HCT116 (cell line): Measurements from ENCODE around the gene LTBP1. TPM values are rescaled to one million over a fixed set of nuclear protein-coding genes. Genes with fewer than 3 reads are reported as not detected.

ENCODE experiments used
- ATAC-seq: fragments of 200-7000 bp; cut with Tn5 transposase; 2 replicates; pipeline ENCODE4 v1.9.1; 2020; ENCODE audit warnings: mild to moderate bottlenecking, moderate library complexity
- BruUV-seq: library from RNA; stranded (reverse); fragments of 400-500 nt; replicated peaks from 2 replicates; lab custom pipeline; 2021; lab: Mats Ljungman, UMichigan
- CTCF ChIA-PET: fragments of 300-600 bp; sonication (Branson Sonifier 250); formaldehyde crosslinking; loops from one replicate; lab custom pipeline; 2021; ENCODE audit warnings: antibody characterized with exemption; lab: Charles Lee
- POLR2A ChIA-PET: fragments of 300-600, 350-600 bp; sonication (Branson Sonifier 250); formaldehyde crosslinking; loops from one replicate; lab custom pipeline; 2021; ENCODE audit warnings: antibody characterized with exemption; lab: Charles Lee
- RAD21 ChIA-PET, 2 experiments: fragments of 300-600 bp; sonication (Branson Sonifier 250); formaldehyde crosslinking; loops; one replicate each; lab custom pipeline; 2023; ENCODE audit warnings: low total read pairs in 2 of 2; ENCODE audit not compliant: uncharacterized antibody in 2 of 2, unreplicated experiment in 2 of 2, low non-redundant PET in 1 of 2; lab: Charles Lee
- DNase-seq: peaks from one replicate; pipeline ENCODE4 v3.0.0-alpha.2; 2010; ENCODE audit warnings: low read depth, low spot score
- H2AFZ ChIP-seq: fragments of 200-600 bp; shearing (Covaris generic), sonication (generic); 2 replicates; pipeline ENCODE4 v1.6.1; 2017; ENCODE audit warnings: low read depth, mixed run types, mixed read lengths, antibody characterized with exemption, low read length; ENCODE audit not compliant: poor library complexity, severe bottlenecking
- H3K27ac ChIP-seq: 2 replicates; pipeline ENCODE4 v1.5.1; 2012; ENCODE audit warnings: low read depth, low read length
- H3K27me3 ChIP-seq: fragments of 200-600 bp; sonication (generic); 2 replicates; pipeline ENCODE4 v1.6.1; 2016; ENCODE audit warnings: mixed run types, low read length, mixed read lengths; ENCODE audit not compliant: insufficient read depth
- H3K36me3 ChIP-seq, 2 experiments: fragments of 200-500 bp in 1 of 2; fragments of 200-600 bp in 1 of 2; sonication (Bioruptor generic) in 1 of 2; sonication (generic) in 1 of 2; 2 replicates each; pipeline versions ENCODE4 v1.5.1 to v1.6.1; 2014 to 2016; ENCODE audit warnings: low read length in 2 of 2, inconsistent platforms in 1 of 2, mixed read lengths in 1 of 2, mixed run types in 1 of 2; ENCODE audit not compliant: insufficient read depth in 2 of 2, control insufficient read depth in 1 of 2
- H3K4me1 ChIP-seq, 2 experiments: fragments of 200-600 bp in 1 of 2; sonication (generic) in 1 of 2; 2 replicates each; pipeline versions ENCODE4 v1.5.1 to v1.6.1; 2012 to 2017; ENCODE audit warnings: low read length in 2 of 2, inconsistent platforms in 1 of 2, mild to moderate bottlenecking in 1 of 2, mixed read lengths in 1 of 2, mixed run types in 1 of 2, moderate library complexity in 1 of 2; ENCODE audit not compliant: insufficient read depth in 2 of 2, control insufficient read depth in 1 of 2
- H3K4me2 ChIP-seq: fragments of 200-600 bp; sonication (generic); 2 replicates; pipeline ENCODE4 v1.6.1; 2017; ENCODE audit warnings: mixed run types, low read length, mixed read lengths
- H3K4me3 ChIP-seq, 2 experiments: fragments of 200-600 bp in 1 of 2; sonication (generic) in 1 of 2; replicated peaks in 1 of 2; 2 replicates each; pipeline ENCODE4 v1.5.1; 2011 to 2016; ENCODE audit warnings: low read length in 2 of 2, control low read depth in 1 of 2, low read depth in 1 of 2, mild to moderate bottlenecking in 1 of 2, mixed read lengths in 1 of 2, mixed run types in 1 of 2
- H3K79me2 ChIP-seq: fragments of 200-600 bp; sonication (generic); 2 replicates; pipeline ENCODE4 v1.6.1; 2017; ENCODE audit warnings: mild to moderate bottlenecking, mixed run types, low read length, moderate library complexity, mixed read lengths; ENCODE audit not compliant: insufficient read depth
- H3K9ac ChIP-seq: fragments of 200-600 bp; sonication (generic); 2 replicates; pipeline ENCODE4 v1.6.1; 2016; ENCODE audit warnings: low read length, mixed read lengths
- H3K9me2 ChIP-seq: fragments of 200-600 bp; sonication (generic), shearing (Covaris generic); 2 replicates; pipeline ENCODE4 v1.6.1; 2017; ENCODE audit warnings: mixed run types, mild to moderate bottlenecking, moderate library complexity; ENCODE audit not compliant: insufficient read depth
- H3K9me3 ChIP-seq, 2 experiments: fragments of 200-500 bp in 1 of 2; fragments of 200-600 bp in 1 of 2; sonication (Bioruptor generic) in 1 of 2; sonication (generic) in 1 of 2; 2 replicates each; pipeline ENCODE4 v1.6.1; 2014 to 2017; ENCODE audit warnings: low read length in 2 of 2, mixed read lengths in 2 of 2, inconsistent platforms in 1 of 2, low read depth in 1 of 2, mild to moderate bottlenecking in 1 of 2, mixed run types in 1 of 2, moderate library complexity in 1 of 2; ENCODE audit not compliant: control insufficient read depth in 1 of 2, insufficient read depth in 1 of 2
- H4K20me1 ChIP-seq: fragments of 200-600 bp; sonication (generic), shearing (Covaris generic); 2 replicates; pipeline ENCODE4 v1.6.1; 2017; ENCODE audit warnings: mixed run types, mild to moderate bottlenecking, moderate library complexity; ENCODE audit not compliant: insufficient read depth
- CTCF ChIP-seq, 3 experiments: fragments of 200-600 bp in 1 of 3; sonication (generic) in 1 of 3; IDR thresholded peaks in 2 of 3; conservative IDR thresholded peaks in 1 of 3; 2 replicates each; pipeline ENCODE4 v1.5.1; 2012 to 2017; ENCODE audit warnings: low read depth in 2 of 3, low read length in 2 of 3, antibody characterized with exemption in 1 of 3, borderline replicate concordance in 1 of 3, control low read depth in 1 of 3, mild to moderate bottlenecking in 1 of 3, mixed read lengths in 1 of 3, mixed run types in 1 of 3, moderate library complexity in 1 of 3; ENCODE audit not compliant: insufficient read depth in 1 of 3
- ELF1 ChIP-seq: IDR thresholded peaks from 2 replicates; pipeline ENCODE4 v1.6.1; 2012; ENCODE audit warnings: low read depth, borderline replicate concordance
- POLR2AphosphoS5 ChIP-seq: IDR thresholded peaks from 2 replicates; pipeline ENCODE4 v1.6.1; 2011; ENCODE audit warnings: mild to moderate bottlenecking, low read depth, low read length, moderate library complexity
- RAD21 ChIP-seq: IDR thresholded peaks from 2 replicates; pipeline ENCODE4 v1.6.1; 2012; ENCODE audit warnings: low read depth, mild to moderate bottlenecking
- SRF ChIP-seq: IDR thresholded peaks from 2 replicates; pipeline ENCODE4 v1.6.1; 2012; ENCODE audit warnings: low read depth
- ZBTB33 ChIP-seq: IDR thresholded peaks from 2 replicates; pipeline ENCODE4 v1.6.1; 2011; ENCODE audit warnings: mild to moderate bottlenecking, low read length, moderate library complexity; ENCODE audit not compliant: insufficient replicate concordance; ENCODE audit errors: extremely low read depth
- ZFX ChIP-seq: fragments of 450-650 bp; IDR thresholded peaks from 2 replicates; pipeline ENCODE4 v1.6.1; 2017
- intact Hi-C: fragments of 100-400 bp; cut with micrococcal nuclease; formaldehyde crosslinking; loops from 2 replicates; pipeline ENCODE4 v1.10.0; 2022
- total RNA-seq: library from RNA; stranded (reverse); gene quantifications from one replicate; pipeline ENCODE4 v1.2.1, GENCODE V29; 2021; ENCODE audit not compliant: unreplicated experiment

The LTBP1 gene
- total RNA-seq, 1 experiment from 2014 or later = 5.1 TPM

- no peak for ATAC-seq
- BruUV-seq = no TSS peak
- Histone ChIP-seq H3K4me1 (no peaks in the 10 kb centered on the region), H3K27ac (no peak overlapping the region), H3K9me2 (no peaks in the 10 kb centered on the region), H3K27me3 (no peaks in the 10 kb centered on the region), H3K9me3 (no peaks in the 10 kb centered on the region), H3K79me2 (no peaks in the 10 kb centered on the region), H4K20me1 (no peaks in the 10 kb centered on the region), H3K4me3 (no peak overlapping the region), H3K4me2 (no peak overlapping the region), H3K9ac (no peak overlapping the region), H2AFZ (no peak overlapping the region), H3K36me3 (no peaks in the 10 kb centered on the region)
- ChIA-PET CTCF (interaction anchor here (0.8 kb wide), 1 partner anchor 321 kb away, joined by 3 read pairs; no protein-coding TSS in a partner anchor), RAD21 (no interaction called here), POLR2A (no interaction called here)
- intact Hi-C loops = no loop called here
- TF ChIP-seq ZFX (no peak), ELF1 (no peak), POLR2AphosphoS5 (no peak), CTCF (IDR thresholded peaks at IDR 0.05 in 2 of 3, conservative IDR thresholded peaks at IDR 0.05 in 1 of 3; ENCODE audit: borderline replicate concordance in 1 of 3, insufficient read depth in 1 of 3, low read depth in 2 of 3, low read length in 2 of 3) (no peak), ZBTB33 (no peak), SRF (no peak), RAD21 (no peak)
- DNase-seq = no peak
Observed at GRCh38 chr2:33058716-33059470, 112.1 kb downstream of the LTBP1 start.
